WI38 (cell line): ENCODE data around the gene CACNA2D2.

Experiments used
- H3K4me3 ChIP-seq: 2 replicates; pipeline ENCODE4 v1.5.1; 2011; ENCODE audit warnings: low read depth, mild to moderate bottlenecking, control low read depth, low read length
- CTCF ChIP-seq: IDR thresholded peaks from 2 replicates; pipeline ENCODE4 v1.5.1; 2012; ENCODE audit warnings: low read depth, mild to moderate bottlenecking, control low read depth, low read length

The CACNA2D2 gene

GRCh38 chr3:50325497-50326181 is 177.8 kb downstream of the CACNA2D2 start:
- no peak for TF ChIP-seq CTCF
- no peak overlapping the region for H3K4me3 ChIP-seq

GRCh38 chr3:50325113-50325480 is 178.3 kb downstream of the CACNA2D2 start:
- no peak for TF ChIP-seq CTCF
- H3K4me3 ChIP-seq, result no peak overlapping the region

GRCh38 chr3:50324351-50325112 is 178.9 kb downstream of the CACNA2D2 start:
- peak; percentile 88 for TF ChIP-seq CTCF
- H3K4me3 ChIP-seq, result no peak overlapping the region

- H3K4me3 ChIP-seq, result no peak overlapping the region
- no peak for TF ChIP-seq CTCF
These were observed 179.7 kb downstream of the CACNA2D2 start for GRCh38 chr3:50323614-50324199.

- no peak overlapping the region for H3K4me3 ChIP-seq
- no peak for TF ChIP-seq CTCF
These were observed 180.3 kb downstream of the CACNA2D2 start for GRCh38 chr3:50323092-50323600.

- no peak for TF ChIP-seq CTCF
- peak within 1 kb of the TSS; percentile 73 for H3K4me3 ChIP-seq
These were observed 180.9 kb downstream of the CACNA2D2 start, which contains the start of gene HYAL2 for GRCh38 chr3:50322386-50323091. HYAL2 (minus strand) TSS chr3:50322745; CDS start chr3:50320489, 2,256 bp downstream.
